H1 (cell line): ENCODE data around the gene LRRC23. TPM values are rescaled to one million over a fixed set of nuclear protein-coding genes. Genes with fewer than 3 reads are reported as not detected.

Experiments
- RNF2 ChIP-seq: fragments of 200-900, 300-1000 bp; sonication (generic); IDR thresholded peaks from 2 replicates; pipeline ENCODE4 v1.7.1; 2016; ENCODE audit warnings: borderline replicate concordance, low read depth, mild to moderate bottlenecking, antibody characterized with exemption, low read length; ENCODE audit not compliant: poor library complexity, severe bottlenecking; ENCODE audit errors: missing control alignments
- polyA plus RNA-seq, 7 experiments: library from polyadenylated mRNA; depleted of rRNA in 3 of 7; stranded (reverse) in 5 of 7; unstranded in 2 of 7; fragments of >200 nt in 5 of 7; fragments of 200-250 nt in 2 of 7; gene quantifications; 1 replicate in 5 of 7; 2 replicates in 1 of 7; 4 replicates in 1 of 7; pipeline versions ENCODE4 v1.2.1 to v1.2.3, GENCODE V29; 2011 to 2013; ENCODE audit warnings: missing spikeins in 2 of 7, mixed read lengths in 2 of 7
- total RNA-seq: library from RNA; stranded (reverse); fragmentation: NEBNext Ultra II Directional; extraction: Animal tissue kit (Norgen Biotek cat#: 25700); gene quantifications from 2 replicates; pipeline ENCODE4 v1.2.1, GENCODE V29; 2021

The LRRC23 gene
- total and polyA plus RNA-seq, 2 of the 8 experiments (the other 6 are each of a cell fraction or from before 2014, with no cell fraction given): 2.5 to 3.6 TPM

DNA sequence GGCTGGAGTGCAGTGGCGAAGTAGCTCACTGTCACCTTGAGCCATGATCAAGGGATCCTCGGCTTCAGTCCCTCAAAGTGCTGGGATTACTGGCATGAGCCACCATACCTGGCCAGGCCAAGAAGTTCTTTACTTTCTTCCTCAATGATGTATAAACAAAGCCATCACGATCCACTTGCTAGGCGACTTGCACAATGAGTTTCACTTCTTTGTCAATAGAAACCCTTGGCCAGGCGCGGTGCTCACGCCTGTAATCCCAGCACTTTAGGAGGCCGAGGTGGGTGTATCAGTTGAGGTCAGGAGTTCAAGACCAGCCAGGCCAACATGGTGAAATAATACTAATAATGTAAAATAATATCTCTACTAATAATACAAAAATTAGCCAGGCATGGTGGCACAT is 17.2 kb upstream of the LRRC23 start (continued):
- no peak for TF ChIP-seq RNF2
